GM23338 (cell line): Measurements from ENCODE around the gene GNA12. TPM values are rescaled to one million over a fixed set of nuclear protein-coding genes. Genes with fewer than 3 reads are reported as not detected.

Source experiments
- ATAC-seq: fragments of 200-7000 bp; cut with Tn5 transposase; 3 replicates; pipeline ENCODE4 v1.9.1; 2020
- DNase-seq: peaks from one replicate; pipeline ENCODE4 v3.0.0-alpha.2; 2015; ENCODE audit warnings: low spot score
- H2AFZ ChIP-seq: fragments of 200-600 bp; sonication (generic); 2 replicates; pipeline ENCODE4 v1.8.0; 2016; ENCODE audit warnings: antibody characterized with exemption, mild to moderate bottlenecking, moderate library complexity
- H3F3A ChIP-seq: fragments of 200-600 bp; sonication (generic); replicated peaks from 2 replicates; pipeline ENCODE4 v1.8.0; 2017; ENCODE audit warnings: antibody characterized with exemption, mixed run types, low read depth
- H3K27ac ChIP-seq: fragments of 200-600 bp; sonication (generic); 2 replicates; pipeline ENCODE4 v1.6.1; 2016; ENCODE audit warnings: low read depth
- H3K27me3 ChIP-seq: fragments of 200-600 bp; sonication (generic); 2 replicates; pipeline ENCODE4 v1.8.0; 2016; ENCODE audit warnings: mild to moderate bottlenecking, mixed run types, moderate library complexity; ENCODE audit not compliant: insufficient read depth
- H3K36me3 ChIP-seq: fragments of 200-600 bp; sonication (generic); 2 replicates; pipeline ENCODE4 v1.8.0; 2016; ENCODE audit warnings: mild to moderate bottlenecking; ENCODE audit not compliant: insufficient read depth
- H3K4me1 ChIP-seq: fragments of 200-600 bp; sonication (generic); 2 replicates; pipeline ENCODE4 v1.8.0; 2016; ENCODE audit warnings: mild to moderate bottlenecking, moderate library complexity; ENCODE audit not compliant: insufficient read depth
- H3K4me2 ChIP-seq: fragments of 200-600 bp; sonication (generic); 2 replicates; pipeline ENCODE4 v1.7.1; 2017; ENCODE audit warnings: mixed run types
- H3K4me3 ChIP-seq: fragments of 200-600 bp; sonication (generic); 2 replicates; pipeline ENCODE4 v1.6.1; 2016; ENCODE audit warnings: mixed run types
- H3K79me2 ChIP-seq: fragments of 200-600 bp; sonication (generic); replicated peaks from 2 replicates; pipeline ENCODE4 v1.8.0; 2017; ENCODE audit warnings: mild to moderate bottlenecking; ENCODE audit not compliant: insufficient read depth
- H3K9me2 ChIP-seq: fragments of 200-600 bp; sonication (generic); 2 replicates; pipeline ENCODE4 v1.8.0; 2017; ENCODE audit not compliant: insufficient read depth
- H4K20me1 ChIP-seq: fragments of 200-600 bp; sonication (generic); replicated peaks from 2 replicates; pipeline ENCODE4 v1.8.0; 2017; ENCODE audit warnings: mild to moderate bottlenecking; ENCODE audit not compliant: insufficient read depth
- H3K27ac Mint-ChIP-seq: 2 replicates; pipeline ENCODE4 v1.8.0; 2020; ENCODE audit warnings: inconsistent platforms, mild to moderate bottlenecking, moderate library complexity, mixed read lengths
- H3K27me3 Mint-ChIP-seq: 3 replicates; pipeline ENCODE4 v1.8.0; 2022; ENCODE audit warnings: low read depth, mild to moderate bottlenecking, moderate library complexity, mixed read lengths, inconsistent platforms; ENCODE audit not compliant: insufficient read depth, poor library complexity
- H3K36me3 Mint-ChIP-seq: 3 replicates; pipeline ENCODE4 v1.8.0; 2021; ENCODE audit warnings: low read depth, mild to moderate bottlenecking, inconsistent platforms, moderate library complexity, mixed read lengths
- H3K4me1 Mint-ChIP-seq: 3 replicates; pipeline ENCODE4 v1.8.0; 2020; ENCODE audit warnings: mild to moderate bottlenecking, inconsistent platforms, mixed read lengths
- H3K4me3 Mint-ChIP-seq: 3 replicates; pipeline ENCODE4 v1.8.0; 2021; ENCODE audit warnings: moderate library complexity, mild to moderate bottlenecking, inconsistent platforms, mixed read lengths
- H3K9me3 Mint-ChIP-seq: 3 replicates; pipeline ENCODE4 v1.8.0; 2020; ENCODE audit warnings: moderate library complexity, mild to moderate bottlenecking, inconsistent platforms, mixed read lengths
- CREB1 ChIP-seq: fragments of 250-450 bp; sonication (Bioruptor Pico); IDR thresholded peaks from 2 replicates; pipeline ENCODE4 v1.5.0; 2020; ENCODE audit warnings: low read depth, mild to moderate bottlenecking, moderate library complexity
- CTCF ChIP-seq, 2 experiments: fragments of 200-600 bp in 1 of 2; sonication (generic) in 1 of 2; conservative IDR thresholded peaks; 2 replicates each; pipeline versions ENCODE4 v1.5.1 to v1.6.1; 2016 to 2017; ENCODE audit warnings: antibody characterized with exemption in 2 of 2, low read depth in 2 of 2, mild to moderate bottlenecking in 2 of 2, moderate library complexity in 1 of 2
- ETS1 ChIP-seq: IDR thresholded peaks from 2 replicates; pipeline ENCODE4 v1.6.1; 2016; ENCODE audit warnings: antibody characterized with exemption
- EZH2 ChIP-seq: fragments of 200-600 bp; sonication (generic); IDR thresholded peaks from one replicate; pipeline ENCODE4 v1.8.0; 2017; ENCODE audit warnings: antibody characterized with exemption, mild to moderate bottlenecking, low read depth; ENCODE audit not compliant: unreplicated experiment
- NANOG ChIP-seq: IDR thresholded peaks from 2 replicates; pipeline ENCODE4 v1.6.1; 2016; ENCODE audit warnings: antibody characterized with exemption, borderline replicate concordance
- POLR2AphosphoS5 ChIP-seq: IDR thresholded peaks from 2 replicates; pipeline ENCODE4 v1.6.1; 2016; ENCODE audit warnings: antibody characterized with exemption, low read depth
- ZNF114 ChIP-seq: fragments of 250-450 bp; sonication (Bioruptor Pico); IDR thresholded peaks from 2 replicates; pipeline ENCODE4 v1.5.0; 2020; ENCODE audit warnings: mild to moderate bottlenecking, moderate library complexity
- ZNF331 ChIP-seq: fragments of 250-450 bp; sonication (Bioruptor Pico); IDR thresholded peaks from 2 replicates; pipeline ENCODE4 v1.5.0; 2020; ENCODE audit warnings: low read depth, mild to moderate bottlenecking, moderate library complexity
- polyA plus RNA-seq: library from polyadenylated mRNA; unstranded; fragments of >200 nt; fragmentation: Nextera tagmentation; extraction: Ambion mirVana; gene quantifications from 2 replicates; pipeline ENCODE4 v1.2.1, GENCODE V29; 2016
- total RNA-seq: library from RNA; depleted of rRNA; stranded (reverse); fragments of >200 nt; shearing (Covaris generic); gene quantifications from 2 replicates; pipeline ENCODE4 v1.2.3, GENCODE V29; 2014
- TF ChIP-seq, protein P1 (sequence below): IDR thresholded peaks from one replicate; pipeline ENCODE4 v1.6.1; 2018; ENCODE audit warnings: antibody characterized with exemption; ENCODE audit not compliant: unreplicated experiment

Gene GNA12
- total and polyA plus RNA-seq, 2 experiments from 2014 or later, result 24.0 to 87.7 TPM

- peak; percentile 0 for DNase-seq
- no peaks in the 10 kb centered on the region for H3K9me2 ChIP-seq
- H3K4me3 Mint-ChIP-seq, result no peak overlapping the region; the same call in 2 of the 3 replicates
- H3K36me3 ChIP-seq, result no peaks in the 10 kb centered on the region
- H3K4me1 Mint-ChIP-seq, result peaks cover 72% of the 10 kb centered on the region
- H2AFZ ChIP-seq, result no peak overlapping the region
- H3K4me1 ChIP-seq, result peaks cover 62% of the 10 kb centered on the region
- H3K27me3 ChIP-seq, result no peaks in the 10 kb centered on the region
- H3F3A ChIP-seq, result 0 out of 2 replicates have a peak, but pooled peaks cover 5% of the 10 kb centered on the region
- peaks cover 27% of the 10 kb centered on the region for H3K36me3 Mint-ChIP-seq
- H3K27me3 Mint-ChIP-seq, result peaks cover 9% of the 10 kb centered on the region
- no peak for ATAC-seq
- TF ChIP-seq POLR2AphosphoS5 (no peak), CREB1 (CRISPR knock-in tag) (no peak), NANOG (no peak)
- TF ChIP-seq, protein P1, sequence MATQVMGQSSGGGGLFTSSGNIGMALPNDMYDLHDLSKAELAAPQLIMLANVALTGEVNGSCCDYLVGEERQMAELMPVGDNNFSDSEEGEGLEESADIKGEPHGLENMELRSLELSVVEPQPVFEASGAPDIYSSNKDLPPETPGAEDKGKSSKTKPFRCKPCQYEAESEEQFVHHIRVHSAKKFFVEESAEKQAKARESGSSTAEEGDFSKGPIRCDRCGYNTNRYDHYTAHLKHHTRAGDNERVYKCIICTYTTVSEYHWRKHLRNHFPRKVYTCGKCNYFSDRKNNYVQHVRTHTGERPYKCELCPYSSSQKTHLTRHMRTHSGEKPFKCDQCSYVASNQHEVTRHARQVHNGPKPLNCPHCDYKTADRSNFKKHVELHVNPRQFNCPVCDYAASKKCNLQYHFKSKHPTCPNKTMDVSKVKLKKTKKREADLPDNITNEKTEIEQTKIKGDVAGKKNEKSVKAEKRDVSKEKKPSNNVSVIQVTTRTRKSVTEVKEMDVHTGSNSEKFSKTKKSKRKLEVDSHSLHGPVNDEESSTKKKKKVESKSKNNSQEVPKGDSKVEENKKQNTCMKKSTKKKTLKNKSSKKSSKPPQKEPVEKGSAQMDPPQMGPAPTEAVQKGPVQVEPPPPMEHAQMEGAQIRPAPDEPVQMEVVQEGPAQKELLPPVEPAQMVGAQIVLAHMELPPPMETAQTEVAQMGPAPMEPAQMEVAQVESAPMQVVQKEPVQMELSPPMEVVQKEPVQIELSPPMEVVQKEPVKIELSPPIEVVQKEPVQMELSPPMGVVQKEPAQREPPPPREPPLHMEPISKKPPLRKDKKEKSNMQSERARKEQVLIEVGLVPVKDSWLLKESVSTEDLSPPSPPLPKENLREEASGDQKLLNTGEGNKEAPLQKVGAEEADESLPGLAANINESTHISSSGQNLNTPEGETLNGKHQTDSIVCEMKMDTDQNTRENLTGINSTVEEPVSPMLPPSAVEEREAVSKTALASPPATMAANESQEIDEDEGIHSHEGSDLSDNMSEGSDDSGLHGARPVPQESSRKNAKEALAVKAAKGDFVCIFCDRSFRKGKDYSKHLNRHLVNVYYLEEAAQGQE, result no peak
- peaks cover 3% of the 10 kb centered on the region; the same call in 1 of the 2 replicates for H4K20me1 ChIP-seq
- H3K79me2 ChIP-seq, result peaks cover 100% of the 10 kb centered on the region
- H3K27ac Mint-ChIP-seq, result peak overlapping the region; percentile 24; the same call in 1 of the 2 replicates
- H3K9me3 Mint-ChIP-seq, result no peaks in the 10 kb centered on the region
- H3K27ac ChIP-seq, result no peak overlapping the region
- H3K4me2 ChIP-seq, result no peak overlapping the region
- H3K4me3 ChIP-seq, result no peak overlapping the region
These were observed 35.0 kb downstream of the GNA12 start for GRCh38 chr7:2808891-2809665.

DNA sequence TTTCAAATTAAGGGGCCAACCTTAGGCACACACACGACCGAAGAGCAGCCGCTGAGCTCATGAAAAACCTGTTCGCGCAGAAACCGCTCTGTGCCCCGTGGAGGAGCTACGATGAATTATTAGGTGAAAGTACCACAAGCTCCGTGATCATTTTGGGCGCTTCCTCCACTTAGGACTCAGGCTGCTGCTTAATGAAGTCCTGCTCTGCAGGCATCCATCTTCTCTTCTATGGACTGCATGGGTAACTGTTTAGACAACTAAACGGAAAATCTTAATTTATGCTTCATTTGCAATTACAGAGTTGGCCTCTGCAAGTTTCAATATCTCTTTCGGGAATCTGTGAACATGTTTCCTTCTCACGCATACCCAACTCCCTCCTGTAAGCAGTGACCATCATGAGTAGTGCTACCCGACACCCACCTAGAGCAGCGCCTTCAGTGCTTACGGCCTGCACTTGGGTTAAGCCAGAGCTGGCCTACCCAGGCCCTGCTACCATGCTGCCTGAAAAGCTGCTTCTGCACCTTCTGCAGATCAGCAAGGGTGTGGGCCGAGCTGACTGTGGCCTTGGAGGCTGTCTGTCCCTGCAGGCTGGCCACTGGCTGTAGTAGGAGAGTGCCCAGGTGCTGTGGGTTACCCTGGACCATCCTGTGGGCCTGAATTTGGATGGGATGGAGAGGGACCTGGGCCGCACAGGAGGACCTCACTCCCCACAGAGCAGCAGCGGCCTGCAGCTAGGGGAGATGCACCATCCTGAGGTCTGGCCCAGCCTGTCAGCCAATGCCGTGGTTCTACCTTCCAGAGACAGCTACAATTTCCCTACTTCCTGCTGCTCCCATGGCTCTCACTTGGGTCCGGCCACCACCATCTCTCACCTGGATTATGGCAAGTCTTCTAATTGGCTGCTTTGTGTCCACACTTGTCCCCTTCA is 36.0 kb downstream of the GNA12 start:
- Histone ChIP-seq H3K9me2 (no peaks in the 10 kb centered on the region), H4K20me1 (peaks cover 3% of the 10 kb centered on the region; the same call in 1 of the 2 replicates), H3F3A (0 out of 2 replicates have a peak, but pooled peaks cover 5% of the 10 kb centered on the region), H3K4me2 (no peak overlapping the region), H2AFZ (no peak overlapping the region), H3K27ac (peak overlapping the region; percentile 4; the same call in 1 of the 2 replicates), H3K79me2 (peaks cover 100% of the 10 kb centered on the region), H3K4me3 (no peak overlapping the region), H3K4me1 (peaks cover 62% of the 10 kb centered on the region), H3K36me3 (no peaks in the 10 kb centered on the region), H3K27me3 (no peaks in the 10 kb centered on the region)
- peak; percentile 51 for DNase-seq
- peak; percentile 76 for ATAC-seq
- peaks cover 18% of the 10 kb centered on the region; the same call in 2 of the 3 replicates for H3K36me3 Mint-ChIP-seq
- peaks cover 5% of the 10 kb centered on the region for H3K27me3 Mint-ChIP-seq
- H3K4me1 Mint-ChIP-seq, result peaks cover 72% of the 10 kb centered on the region
- no peak overlapping the region for H3K4me3 Mint-ChIP-seq
- H3K9me3 Mint-ChIP-seq, result no peaks in the 10 kb centered on the region
- H3K27ac Mint-ChIP-seq, result peak overlapping the region; percentile 54
- TF ChIP-seq CREB1 (CRISPR knock-in tag) (no peak), EZH2 (no peak), CTCF (conservative IDR thresholded peaks at IDR 0.05; ENCODE audit: low read depth in 2 of 2) (no peak), POLR2AphosphoS5 (no peak), ETS1 (no peak), ZNF331 (CRISPR knock-in tag) (no peak), ZNF114 (no peak)
